ENCODE results near the gene SOCS3.

SOCS3 gene

GRCh38 chr17:78359997-78360370, at the start of gene SOCS3:
Gene SOCS3 (minus strand): TSS chr17:78360077. CDS start chr17:78359095, 982 bp downstream.
- H3K4me3 ChIP-seq (ENCODE audit: low read length): peak within 1 kb of the TSS; percentile 88
- TF ChIP-seq CTCF (conservative IDR thresholded peaks at IDR 0.05; ENCODE audit: low read length): no peak
- peak; percentile 98 for DNase-seq (ENCODE audit: low read depth)

GRCh38 chr17:78409191-78409928, 49.5 kb upstream of the SOCS3 start:
- no peak for TF ChIP-seq CTCF (conservative IDR thresholded peaks at IDR 0.05; ENCODE audit: low read length)
- no peak overlapping the region for H3K4me3 ChIP-seq (ENCODE audit: low read length)
- DNase-seq (ENCODE audit: low read depth): no peak

GRCh38 chr17:78408476-78409050, 48.7 kb upstream of the SOCS3 start:
- DNase-seq (ENCODE audit: low read depth): no peak
- H3K4me3 ChIP-seq (ENCODE audit: low read length): no peak overlapping the region
- TF ChIP-seq CTCF (conservative IDR thresholded peaks at IDR 0.05; ENCODE audit: low read length): no peak

- no peak overlapping the region for H3K4me3 ChIP-seq (ENCODE audit: low read length)
- no peak for DNase-seq (ENCODE audit: low read depth)
- no peak for TF ChIP-seq CTCF (conservative IDR thresholded peaks at IDR 0.05; ENCODE audit: low read length)
Observed at GRCh38 chr17:78407387-78408000, 47.6 kb upstream of the SOCS3 start.

- H3K4me3 ChIP-seq (ENCODE audit: low read length): no peak overlapping the region
- DNase-seq (ENCODE audit: low read depth): no peak
- TF ChIP-seq CTCF (conservative IDR thresholded peaks at IDR 0.05; ENCODE audit: low read length): no peak
Observed at GRCh38 chr17:78406920-78407319, 47.0 kb upstream of the SOCS3 start.

- no peak overlapping the region for H3K4me3 ChIP-seq (ENCODE audit: low read length)
- TF ChIP-seq CTCF (conservative IDR thresholded peaks at IDR 0.05; ENCODE audit: low read length): no peak
- no peak for DNase-seq (ENCODE audit: low read depth)
Observed at GRCh38 chr17:78406396-78406795, 46.5 kb upstream of the SOCS3 start.

- no peak for DNase-seq (ENCODE audit: low read depth)
- TF ChIP-seq CTCF (conservative IDR thresholded peaks at IDR 0.05; ENCODE audit: low read length): no peak
- no peak overlapping the region for H3K4me3 ChIP-seq (ENCODE audit: low read length)
Observed at GRCh38 chr17:78403822-78404221, 43.9 kb upstream of the SOCS3 start.

Measured in AG10803 (cell line).